ENCODE results near the gene KRT76.
"Not testable (repeated sequence)": the region's sequence is repeated elsewhere in the genome, so short reads cannot be mapped to it uniquely, and the experiment has no call there.

The KRT76 gene

GRCh38 chr12:52754135-52754534 is 23.0 kb downstream of the KRT76 start:
- DNase-seq (ENCODE audit: low spot score): no peak

DNA sequence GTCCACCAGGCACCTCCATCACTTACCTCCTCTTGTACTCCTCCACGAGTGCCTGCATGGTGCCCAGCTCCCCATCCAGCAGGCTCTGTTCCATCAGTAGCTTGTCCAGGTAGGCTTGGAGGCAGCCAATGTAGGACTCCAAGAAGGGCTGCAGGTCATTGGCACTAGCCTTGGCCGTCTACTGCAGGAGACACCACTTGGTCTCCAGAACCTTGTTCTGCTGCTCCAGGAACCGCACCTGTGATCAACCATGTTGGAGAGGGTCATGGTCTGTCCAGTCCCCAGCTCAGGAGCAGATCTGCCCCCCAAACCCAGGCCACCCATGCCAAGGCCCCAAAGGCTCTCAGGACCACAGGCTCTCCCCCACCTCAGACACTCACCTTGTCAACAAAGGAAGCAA is 23.9 kb downstream of the KRT76 start:
- TF ChIP-seq, protein P1, sequence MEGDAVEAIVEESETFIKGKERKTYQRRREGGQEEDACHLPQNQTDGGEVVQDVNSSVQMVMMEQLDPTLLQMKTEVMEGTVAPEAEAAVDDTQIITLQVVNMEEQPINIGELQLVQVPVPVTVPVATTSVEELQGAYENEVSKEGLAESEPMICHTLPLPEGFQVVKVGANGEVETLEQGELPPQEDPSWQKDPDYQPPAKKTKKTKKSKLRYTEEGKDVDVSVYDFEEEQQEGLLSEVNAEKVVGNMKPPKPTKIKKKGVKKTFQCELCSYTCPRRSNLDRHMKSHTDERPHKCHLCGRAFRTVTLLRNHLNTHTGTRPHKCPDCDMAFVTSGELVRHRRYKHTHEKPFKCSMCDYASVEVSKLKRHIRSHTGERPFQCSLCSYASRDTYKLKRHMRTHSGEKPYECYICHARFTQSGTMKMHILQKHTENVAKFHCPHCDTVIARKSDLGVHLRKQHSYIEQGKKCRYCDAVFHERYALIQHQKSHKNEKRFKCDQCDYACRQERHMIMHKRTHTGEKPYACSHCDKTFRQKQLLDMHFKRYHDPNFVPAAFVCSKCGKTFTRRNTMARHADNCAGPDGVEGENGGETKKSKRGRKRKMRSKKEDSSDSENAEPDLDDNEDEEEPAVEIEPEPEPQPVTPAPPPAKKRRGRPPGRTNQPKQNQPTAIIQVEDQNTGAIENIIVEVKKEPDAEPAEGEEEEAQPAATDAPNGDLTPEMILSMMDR (IDR thresholded peaks at IDR 0.05; ENCODE audit: extremely low read depth, missing control alignments): no peak
- DNase-seq (ENCODE audit: low spot score): no peak

More at GRCh38 chr12:52754135-52754534, 23.0 kb downstream of the KRT76 start:
- TF ChIP-seq, protein P1 (IDR thresholded peaks at IDR 0.05; ENCODE audit: extremely low read depth, missing control alignments): no peak

- DNase-seq (ENCODE audit: low spot score): no peak
- TF ChIP-seq, protein P1 (IDR thresholded peaks at IDR 0.05; ENCODE audit: extremely low read depth, missing control alignments): no peak
These were observed 24.6 kb downstream of the KRT76 start for GRCh38 chr12:52752516-52752915.

DNA sequence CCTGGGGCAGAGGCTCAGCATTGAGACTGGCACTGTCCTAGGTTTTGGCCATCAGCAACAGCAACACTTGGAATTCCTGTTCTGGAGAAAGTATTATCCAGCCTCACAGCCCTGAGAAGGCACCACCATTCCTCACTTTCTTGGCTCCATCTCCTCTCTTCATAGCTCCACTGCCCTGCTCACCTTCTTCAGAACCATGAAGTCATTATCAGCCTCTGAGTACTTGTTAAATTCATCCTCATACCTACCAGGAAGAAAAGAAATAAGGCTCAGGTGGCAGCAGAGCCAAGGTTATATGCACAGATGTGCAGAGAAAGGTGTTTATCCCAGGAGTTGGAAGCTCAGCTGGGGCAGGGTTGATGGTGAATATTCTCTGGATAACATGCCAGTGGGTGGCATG is 25.4 kb downstream of the KRT76 start:
- TF ChIP-seq, protein P1 (IDR thresholded peaks at IDR 0.05; ENCODE audit: extremely low read depth, missing control alignments): no peak
- DNase-seq (ENCODE audit: low spot score): no peak

GRCh38 chr12:52750532-52750931 is 26.6 kb downstream of the KRT76 start:
- DNase-seq (ENCODE audit: low spot score): not testable (repeated sequence)

DNA sequence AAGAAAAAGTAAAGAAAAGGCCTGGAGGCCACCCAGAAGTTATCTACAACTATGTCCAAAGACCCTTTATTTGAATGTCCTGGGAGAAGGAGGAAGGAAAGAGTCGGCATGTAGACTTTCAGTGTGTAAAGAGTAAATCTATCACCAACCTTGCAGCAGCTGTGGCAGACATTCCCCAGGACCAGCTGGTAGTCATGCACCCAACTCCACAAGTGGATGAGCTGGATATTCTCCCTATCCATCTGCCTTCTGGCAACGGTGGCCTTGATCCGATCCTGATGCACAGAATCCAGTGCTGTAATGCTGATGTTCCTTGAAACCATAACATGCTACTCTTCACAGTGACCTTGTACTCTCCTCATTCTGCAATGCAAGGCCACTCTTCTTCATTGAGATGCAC is 27.3 kb downstream of the KRT76 start:
- TF ChIP-seq, protein P1 (IDR thresholded peaks at IDR 0.05; ENCODE audit: extremely low read depth, missing control alignments): no peak
- DNase-seq (ENCODE audit: low spot score): no peak

DNA sequence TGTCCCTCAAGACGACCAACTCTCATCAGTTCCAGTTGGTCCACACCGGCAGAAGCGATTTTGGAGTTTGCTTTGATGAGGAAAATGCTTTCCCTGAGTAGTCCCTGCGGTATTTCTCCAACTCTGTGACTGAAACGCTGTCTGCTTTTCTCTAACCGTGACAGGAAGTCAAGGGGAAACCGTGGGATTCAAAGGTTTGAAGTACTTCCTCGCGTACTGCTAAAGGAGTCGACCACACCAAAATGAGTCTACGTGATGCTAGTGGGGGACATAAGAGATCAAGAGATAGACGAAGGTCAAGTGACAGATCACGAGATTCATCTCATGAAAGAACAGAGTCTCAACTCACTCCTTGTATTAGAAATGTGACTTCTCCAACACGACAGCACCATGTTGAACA is 28.6 kb downstream of the KRT76 start:
- no peak for DNase-seq (ENCODE audit: low spot score)
- TF ChIP-seq, protein P1 (IDR thresholded peaks at IDR 0.05; ENCODE audit: extremely low read depth, missing control alignments): no peak

DNA sequence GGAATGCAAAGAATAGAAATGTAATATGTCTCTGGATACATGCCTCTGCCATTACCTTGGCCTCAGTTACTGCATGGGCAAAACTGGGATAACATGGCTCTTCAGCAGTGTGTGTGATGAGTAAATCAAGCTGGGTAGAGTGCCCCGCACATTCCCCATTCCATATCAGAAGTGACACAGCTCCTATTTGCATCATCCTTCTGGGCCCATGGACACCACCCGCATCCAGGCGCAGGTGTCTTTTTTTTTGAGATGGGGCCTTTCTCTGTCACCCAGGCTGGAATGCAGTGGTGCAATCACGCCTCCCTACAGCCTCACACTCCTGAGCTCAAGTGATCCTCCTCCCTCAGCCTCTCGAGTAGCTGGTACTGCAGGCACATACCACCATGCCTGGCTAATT is 31.6 kb downstream of the KRT76 start:
- TF ChIP-seq, protein P1 (IDR thresholded peaks at IDR 0.05; ENCODE audit: extremely low read depth, missing control alignments): no peak
- DNase-seq (ENCODE audit: low spot score): no peak
